GM13976 (cell line): ENCODE data around the gene CA6.
A peak's percentile ranks its signal among the peaks of the same experiment; 100 is the strongest.

ENCODE experiments used
- DNase-seq: peaks from one replicate; pipeline ENCODE4 v3.0.0; 2012; ENCODE audit warnings: low spot score
- CTCF ChIP-seq: IDR thresholded peaks from 2 replicates; pipeline ENCODE4 v1.5.1; 2012; ENCODE audit warnings: borderline replicate concordance, mild to moderate bottlenecking; ENCODE audit not compliant: insufficient read depth; ENCODE audit errors: extremely low read depth, missing control alignments, control extremely low read depth
- in situ Hi-C: fragments of 300-500 bp; cut with MboI; formaldehyde crosslinking; loops from one replicate; pipeline ENCODE4 v1.12.0; 2022; ENCODE audit warnings: low sequenced_read_pairs, mixed read lengths, inconsistent platforms; ENCODE audit not compliant: unreplicated experiment

Gene CA6

GRCh38 chr1:8970870-8971337 lies 25.2 kb downstream of the CA6 start:
- in situ Hi-C loops, result no loop called here
- TF ChIP-seq CTCF, result no peak
- DNase-seq, result peak; percentile 67

GRCh38 chr1:8974551-8974950 lies 28.9 kb downstream of the CA6 start:
- in situ Hi-C loops, result no loop called here
- TF ChIP-seq CTCF, result no peak
- no peak for DNase-seq

- TF ChIP-seq CTCF, result no peak
- in situ Hi-C loops, result no loop called here
- DNase-seq, result no peak
Measured at GRCh38 chr1:8976338-8976737, 30.7 kb downstream of the CA6 start.

- DNase-seq, result no peak
- in situ Hi-C loops, result no loop called here
- no peak for TF ChIP-seq CTCF
Measured at GRCh38 chr1:8976896-8977450, 31.3 kb downstream of the CA6 start.

- in situ Hi-C loops, result no loop called here
- DNase-seq, result no peak
- no peak for TF ChIP-seq CTCF
Measured at GRCh38 chr1:8980656-8981055, 35.0 kb downstream of the CA6 start.

GRCh38 chr1:8981169-8981568 lies 35.5 kb downstream of the CA6 start:
- no peak for TF ChIP-seq CTCF
- in situ Hi-C loops, result no loop called here
- no peak for DNase-seq
